Memory B cell (primary cell): ENCODE data around the gene ITGA11.
"Not testable (repeated sequence)": the region's sequence is repeated elsewhere in the genome, so short reads cannot be mapped to it uniquely, and the experiment has no call there.

Source experiments
- ATAC-seq: fragments of 150-1000 bp; cut with Tn5 transposase; 2 replicates; pipeline ENCODE4 v1.10.0; 2021; ENCODE audit warnings: low read depth, mild to moderate bottlenecking, moderate library complexity
- DNase-seq, 2 donors: peaks; one replicate each; pipeline ENCODE4 v3.0.0; 2022; ENCODE audit warnings: low spot score in 2 of 2
- H3K27ac Mint-ChIP-seq: one replicate; pipeline ENCODE4 v1.8.0; 2022; ENCODE audit warnings: mild to moderate bottlenecking, moderate library complexity, mixed read lengths
- H3K27me3 Mint-ChIP-seq: one replicate; pipeline ENCODE4 v1.8.0; 2022; ENCODE audit warnings: mixed read lengths
- H3K36me3 Mint-ChIP-seq: one replicate; pipeline ENCODE4 v1.8.0; 2022; ENCODE audit warnings: mild to moderate bottlenecking, mixed read lengths
- H3K4me1 Mint-ChIP-seq: one replicate; pipeline ENCODE4 v1.8.0; 2022; ENCODE audit warnings: mixed read lengths
- H3K4me3 Mint-ChIP-seq: one replicate; pipeline ENCODE4 v1.8.0; 2022; ENCODE audit warnings: mild to moderate bottlenecking, moderate library complexity, mixed read lengths
- H3K9me3 Mint-ChIP-seq: one replicate; pipeline ENCODE4 v1.8.0; 2022; ENCODE audit warnings: mixed read lengths

Gene ITGA11

GRCh38 chr15:68407141-68407885, 24.6 kb downstream of the ITGA11 start:
- H3K4me1 Mint-ChIP-seq: no peaks in the 10 kb centered on the region
- no peak overlapping the region for H3K27ac Mint-ChIP-seq
- H3K27me3 Mint-ChIP-seq: peaks cover 6% of the 10 kb centered on the region
- DNase-seq (no peak), ATAC-seq (no peak)
- H3K9me3 Mint-ChIP-seq: peaks cover 4% of the 10 kb centered on the region
- H3K36me3 Mint-ChIP-seq: peaks cover 2% of the 10 kb centered on the region
- no peak overlapping the region for H3K4me3 Mint-ChIP-seq

- no peak overlapping the region for H3K4me3 Mint-ChIP-seq
- no peak overlapping the region for H3K27ac Mint-ChIP-seq
- peaks cover 2% of the 10 kb centered on the region for H3K36me3 Mint-ChIP-seq
- ATAC-seq (no peak), DNase-seq (no peak)
- peaks cover 6% of the 10 kb centered on the region for H3K9me3 Mint-ChIP-seq
- H3K27me3 Mint-ChIP-seq: peaks cover 6% of the 10 kb centered on the region
- no peaks in the 10 kb centered on the region for H3K4me1 Mint-ChIP-seq
Measured at GRCh38 chr15:68405378-68406250, 26.3 kb downstream of the ITGA11 start.

GRCh38 chr15:68404056-68404798, 27.7 kb downstream of the ITGA11 start:
- H3K9me3 Mint-ChIP-seq: peaks cover 6% of the 10 kb centered on the region
- no peak overlapping the region for H3K4me3 Mint-ChIP-seq
- peaks cover 3% of the 10 kb centered on the region for H3K27me3 Mint-ChIP-seq
- H3K27ac Mint-ChIP-seq: no peak overlapping the region
- peaks cover 2% of the 10 kb centered on the region for H3K36me3 Mint-ChIP-seq
- ATAC-seq (no peak), DNase-seq (no peak)
- H3K4me1 Mint-ChIP-seq: no peaks in the 10 kb centered on the region

- H3K36me3 Mint-ChIP-seq: peaks cover 2% of the 10 kb centered on the region
- no peak for ATAC-seq
- no peak overlapping the region for H3K4me3 Mint-ChIP-seq
- peaks cover 6% of the 10 kb centered on the region for H3K9me3 Mint-ChIP-seq
- no peaks in the 10 kb centered on the region for H3K4me1 Mint-ChIP-seq
- DNase-seq: no peak
- no peak overlapping the region for H3K27ac Mint-ChIP-seq
- H3K27me3 Mint-ChIP-seq: peaks cover 2% of the 10 kb centered on the region
Measured at GRCh38 chr15:68403161-68403941, 28.6 kb downstream of the ITGA11 start.

GRCh38 chr15:68402432-68403160, 29.4 kb downstream of the ITGA11 start:
- Mint-ChIP-seq H3K27ac (no peak overlapping the region), H3K36me3 (peaks cover 2% of the 10 kb centered on the region), H3K9me3 (peaks cover 6% of the 10 kb centered on the region), H3K4me1 (no peaks in the 10 kb centered on the region), H3K27me3 (no peaks in the 10 kb centered on the region), H3K4me3 (no peak overlapping the region)
- ATAC-seq (no peak), DNase-seq (no peak)

- H3K27ac Mint-ChIP-seq: no peak overlapping the region
- no peaks in the 10 kb centered on the region for H3K27me3 Mint-ChIP-seq
- H3K9me3 Mint-ChIP-seq: peaks cover 6% of the 10 kb centered on the region
- ATAC-seq: no peak
- DNase-seq: no peak
- H3K4me3 Mint-ChIP-seq: no peak overlapping the region
- H3K36me3 Mint-ChIP-seq: peaks cover 2% of the 10 kb centered on the region
- no peaks in the 10 kb centered on the region for H3K4me1 Mint-ChIP-seq
Measured at GRCh38 chr15:68401496-68402431, 30.2 kb downstream of the ITGA11 start.

GRCh38 chr15:68400066-68400456, 31.9 kb downstream of the ITGA11 start:
- no peak for ATAC-seq
- Mint-ChIP-seq H3K36me3 (peaks cover 2% of the 10 kb centered on the region), H3K4me3 (no peak overlapping the region), H3K4me1 (no peaks in the 10 kb centered on the region), H3K9me3 (peaks cover 8% of the 10 kb centered on the region), H3K27me3 (no peaks in the 10 kb centered on the region), H3K27ac (no peak overlapping the region)
- no peak for DNase-seq

- Mint-ChIP-seq H3K27ac (no peak overlapping the region), H3K36me3 (peaks cover 2% of the 10 kb centered on the region), H3K27me3 (no peaks in the 10 kb centered on the region), H3K4me1 (no peaks in the 10 kb centered on the region), H3K9me3 (peaks cover 8% of the 10 kb centered on the region), H3K4me3 (no peak overlapping the region)
- DNase-seq: no peak
- no peak for ATAC-seq
Measured at GRCh38 chr15:68399096-68400065, 32.6 kb downstream of the ITGA11 start.

GRCh38 chr15:68397999-68398398, 34.0 kb downstream of the ITGA11 start:
- not testable (repeated sequence) for H3K4me1 Mint-ChIP-seq, H3K4me3 Mint-ChIP-seq, DNase-seq, H3K36me3 Mint-ChIP-seq, ATAC-seq, H3K27ac Mint-ChIP-seq, H3K9me3 Mint-ChIP-seq, H3K27me3 Mint-ChIP-seq

GRCh38 chr15:68396068-68396467, 35.9 kb downstream of the ITGA11 start:
- Mint-ChIP-seq H3K27ac (no peak overlapping the region), H3K9me3 (peaks cover 9% of the 10 kb centered on the region), H3K27me3 (peaks cover 10% of the 10 kb centered on the region), H3K4me3 (no peak overlapping the region), H3K36me3 (peaks cover 1% of the 10 kb centered on the region), H3K4me1 (no peaks in the 10 kb centered on the region)
- ATAC-seq: no peak
- DNase-seq: no peak

- Mint-ChIP-seq H3K36me3 (peaks cover 1% of the 10 kb centered on the region), H3K27me3 (peaks cover 12% of the 10 kb centered on the region), H3K4me3 (no peak overlapping the region), H3K4me1 (no peaks in the 10 kb centered on the region), H3K9me3 (peaks cover 9% of the 10 kb centered on the region), H3K27ac (no peak overlapping the region)
- no peak for ATAC-seq
- DNase-seq: no peak
Measured at GRCh38 chr15:68391121-68391520, 40.8 kb downstream of the ITGA11 start.
